ENCODE data around the gene USF3. TPM values are rescaled to one million over a fixed set of nuclear protein-coding genes. Genes with fewer than 3 reads are reported as not detected.

Gene USF3
- total RNA-seq, 4 donors from 2014 or later, result 11.5 to 18.3 (median 12.6) TPM

- no peak overlapping the region for H3K27ac ChIP-seq
- intact Hi-C loops (cut with DNase I), result no loop called here
- no peak overlapping the region for H3K4me3 ChIP-seq
- TF ChIP-seq, protein P1, sequence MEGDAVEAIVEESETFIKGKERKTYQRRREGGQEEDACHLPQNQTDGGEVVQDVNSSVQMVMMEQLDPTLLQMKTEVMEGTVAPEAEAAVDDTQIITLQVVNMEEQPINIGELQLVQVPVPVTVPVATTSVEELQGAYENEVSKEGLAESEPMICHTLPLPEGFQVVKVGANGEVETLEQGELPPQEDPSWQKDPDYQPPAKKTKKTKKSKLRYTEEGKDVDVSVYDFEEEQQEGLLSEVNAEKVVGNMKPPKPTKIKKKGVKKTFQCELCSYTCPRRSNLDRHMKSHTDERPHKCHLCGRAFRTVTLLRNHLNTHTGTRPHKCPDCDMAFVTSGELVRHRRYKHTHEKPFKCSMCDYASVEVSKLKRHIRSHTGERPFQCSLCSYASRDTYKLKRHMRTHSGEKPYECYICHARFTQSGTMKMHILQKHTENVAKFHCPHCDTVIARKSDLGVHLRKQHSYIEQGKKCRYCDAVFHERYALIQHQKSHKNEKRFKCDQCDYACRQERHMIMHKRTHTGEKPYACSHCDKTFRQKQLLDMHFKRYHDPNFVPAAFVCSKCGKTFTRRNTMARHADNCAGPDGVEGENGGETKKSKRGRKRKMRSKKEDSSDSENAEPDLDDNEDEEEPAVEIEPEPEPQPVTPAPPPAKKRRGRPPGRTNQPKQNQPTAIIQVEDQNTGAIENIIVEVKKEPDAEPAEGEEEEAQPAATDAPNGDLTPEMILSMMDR (IDR thresholded peaks at IDR 0.05), result no peak
- no peak for TF ChIP-seq POLR2A (IDR thresholded peaks at IDR 0.05)
- no peaks in the 10 kb centered on the region for H3K4me1 ChIP-seq
- no peak for DNase-seq
- WGBS, 2 donors, result 70 to 73% methylated on average over 1 of the region's 1 CpG
- no peaks in the 10 kb centered on the region for H3K9me3 ChIP-seq
- peaks cover 0 to 72% (median 4%) of the 10 kb centered on the region in 3 donors for H3K36me3 ChIP-seq
- H3K27me3 ChIP-seq, result no peaks in the 10 kb centered on the region
Observed at GRCh38 chr3:113663761-113664160, 32.7 kb downstream of the USF3 start.

DNA sequence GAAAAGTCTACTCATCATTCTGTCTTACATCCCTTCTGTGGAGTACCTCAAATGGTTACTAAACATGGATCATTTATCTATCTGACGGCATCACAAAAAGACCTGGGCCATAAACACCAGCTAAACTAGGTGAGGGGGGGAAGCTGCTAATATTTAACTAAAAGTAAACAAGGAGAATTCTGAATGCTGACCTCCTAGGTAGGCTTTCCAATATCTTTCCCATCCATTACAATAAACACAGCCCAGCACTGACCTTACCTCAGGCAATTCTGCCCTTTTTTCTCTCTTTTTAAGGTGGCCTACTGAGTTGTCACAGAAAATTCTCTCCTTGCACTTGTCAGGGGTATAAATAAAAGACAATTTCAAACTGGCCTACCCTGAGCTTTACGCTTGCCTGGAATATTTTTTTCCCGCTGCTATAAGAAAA is 33.1 kb downstream of the USF3 start:
- Histone ChIP-seq H3K27me3 (no peaks in the 10 kb centered on the region), H3K9me3 (no peaks in the 10 kb centered on the region), H3K27ac (no peak overlapping the region), H3K4me1 (no peaks in the 10 kb centered on the region), H3K4me3 (no peak overlapping the region), H3K36me3 (peaks cover 0 to 76% (median 4%) of the 10 kb centered on the region in 3 donors)
- intact Hi-C loops (cut with DNase I), result no loop called here
- DNase-seq, result no peak
- no peak for TF ChIP-seq POLR2A (IDR thresholded peaks at IDR 0.05)
- TF ChIP-seq, protein P1 (IDR thresholded peaks at IDR 0.05), result no peak
- WGBS, 2 donors, result 94 to 100% methylated on average over 3 of the region's 3 CpGs

DNA sequence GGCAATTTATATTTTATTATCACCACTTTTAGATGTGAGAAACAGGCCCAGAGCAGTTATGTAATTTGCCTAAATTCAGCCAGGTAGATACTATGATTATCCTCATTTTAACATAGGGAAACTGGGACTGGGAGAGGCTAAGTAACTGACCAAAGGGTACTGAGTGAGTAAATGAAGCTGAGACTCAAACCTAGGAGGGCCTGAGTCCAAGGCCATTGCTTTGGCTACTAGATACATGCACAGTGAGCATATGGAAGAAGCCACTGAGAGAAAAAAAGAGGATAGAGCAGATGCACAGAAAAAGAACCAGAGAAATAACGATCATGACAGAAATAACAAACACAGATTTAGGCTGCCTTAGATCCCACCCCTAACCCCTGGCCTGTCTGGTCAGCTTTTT is 33.6 kb downstream of the USF3 start:
- H3K27ac ChIP-seq, result no peak overlapping the region
- H3K9me3 ChIP-seq, result no peaks in the 10 kb centered on the region
- H3K27me3 ChIP-seq, result no peaks in the 10 kb centered on the region
- intact Hi-C loops (cut with DNase I), result no loop called here
- WGBS, 2 donors, result 69 to 87% methylated on average over 1 of the region's 1 CpG
- no peaks in the 10 kb centered on the region for H3K4me1 ChIP-seq
- H3K4me3 ChIP-seq, result no peak overlapping the region
- no peak for DNase-seq
- TF ChIP-seq, protein P1 (IDR thresholded peaks at IDR 0.05), result no peak
- no peak for TF ChIP-seq POLR2A (IDR thresholded peaks at IDR 0.05)
- H3K36me3 ChIP-seq, result peaks cover 0 to 80% (median 4%) of the 10 kb centered on the region in 3 donors

DNA sequence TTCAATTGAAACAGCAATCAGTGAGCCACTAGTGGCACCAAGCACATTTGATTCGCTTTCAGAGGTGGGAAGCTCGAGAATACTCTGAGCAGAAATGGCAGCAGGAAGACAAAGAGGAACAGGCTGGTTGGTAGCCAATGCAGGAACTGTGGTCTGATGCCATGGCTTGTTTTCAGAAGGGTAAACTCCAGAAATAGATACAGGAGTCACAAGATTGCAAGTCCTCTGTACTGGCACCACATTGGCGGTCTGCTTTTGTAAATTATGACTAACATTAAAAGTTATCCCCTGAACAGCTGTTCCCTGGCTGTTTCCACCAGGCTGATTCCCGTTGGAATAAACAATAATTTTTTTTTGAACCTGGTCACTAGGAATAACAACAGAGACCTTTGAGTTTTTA is 35.5 kb downstream of the USF3 start:
- intact Hi-C loops (cut with DNase I), result no loop called here

GRCh38 chr3:113660458-113660857 is 36.0 kb downstream of the USF3 start:
- Histone ChIP-seq H3K4me3 (no peak overlapping the region), H3K27ac (peak overlapping the region in 1 of 4 donors; percentile 30), H3K9me3 (no peaks in the 10 kb centered on the region), H3K27me3 (no peaks in the 10 kb centered on the region), H3K4me1 (no peaks in the 10 kb centered on the region), H3K36me3 (peaks cover 0 to 93% (median 4%) of the 10 kb centered on the region in 3 donors)
- DNase-seq, result no peak
- intact Hi-C loops (cut with DNase I), result no loop called here
- 96% methylated on average over 2 of the region's 2 CpGs for WGBS, 2 donors
- TF ChIP-seq, protein P1 (IDR thresholded peaks at IDR 0.05), result no peak
- TF ChIP-seq POLR2A (IDR thresholded peaks at IDR 0.05), result no peak

More for the DNA sequence above, 35.5 kb downstream of the USF3 start:
- 67 to 80% methylated on average over 4 of the region's 4 CpGs for WGBS, 2 donors
- peaks cover 0 to 95% (median 4%) of the 10 kb centered on the region in 3 donors for H3K36me3 ChIP-seq
- peak overlapping the region in 2 of 4 donors; percentile 2 to 30 for H3K27ac ChIP-seq
- H3K9me3 ChIP-seq, result no peaks in the 10 kb centered on the region
- no peaks in the 10 kb centered on the region for H3K27me3 ChIP-seq
- H3K4me1 ChIP-seq, result no peaks in the 10 kb centered on the region
- TF ChIP-seq, protein P1 (IDR thresholded peaks at IDR 0.05), result no peak
- TF ChIP-seq POLR2A (IDR thresholded peaks at IDR 0.05), result no peak
- no peak overlapping the region for H3K4me3 ChIP-seq
- DNase-seq, result no peak

Measured in esophagus squamous epithelium (tissue), 5 donors.